Measurements from ENCODE around the gene C6orf163. TPM values are rescaled to one million over a fixed set of nuclear protein-coding genes. Genes with fewer than 3 reads are reported as not detected.

The C6orf163 gene
- total RNA-seq, 1 donor from 2014 or later = 3.8 TPM

DNA sequence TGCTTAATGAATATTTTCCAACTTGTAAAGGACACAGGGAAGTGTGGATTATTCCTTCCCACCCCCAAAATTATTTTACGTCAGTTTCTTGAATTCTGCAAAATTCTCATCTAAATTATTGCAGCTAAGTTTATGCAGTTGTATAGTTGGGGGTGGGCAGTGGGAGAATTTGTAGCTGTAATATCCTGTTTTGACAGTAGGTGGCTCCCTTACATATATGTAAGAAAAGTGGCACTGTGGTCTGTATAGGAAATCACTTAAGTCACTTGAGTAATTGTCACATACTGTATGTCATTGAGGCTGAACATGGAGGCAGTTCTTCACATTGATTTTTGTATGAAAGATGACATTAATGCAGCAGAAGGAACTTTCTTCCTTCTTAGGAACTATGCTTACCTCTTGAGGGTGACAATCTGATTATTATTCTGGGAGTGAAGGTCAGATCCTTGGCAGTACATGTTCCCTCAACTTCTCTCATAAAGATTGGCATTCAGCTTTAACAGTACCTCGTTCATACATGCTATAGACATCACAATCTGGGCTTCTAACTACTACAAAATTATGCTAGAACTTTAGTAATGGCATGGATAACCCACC is 48.5 kb downstream of the C6orf163 start:
- H3K4me1 Mint-ChIP-seq (ENCODE audit: unreplicated experiment) = no peaks in the 10 kb centered on the region
- TF ChIP-seq, protein P1, sequence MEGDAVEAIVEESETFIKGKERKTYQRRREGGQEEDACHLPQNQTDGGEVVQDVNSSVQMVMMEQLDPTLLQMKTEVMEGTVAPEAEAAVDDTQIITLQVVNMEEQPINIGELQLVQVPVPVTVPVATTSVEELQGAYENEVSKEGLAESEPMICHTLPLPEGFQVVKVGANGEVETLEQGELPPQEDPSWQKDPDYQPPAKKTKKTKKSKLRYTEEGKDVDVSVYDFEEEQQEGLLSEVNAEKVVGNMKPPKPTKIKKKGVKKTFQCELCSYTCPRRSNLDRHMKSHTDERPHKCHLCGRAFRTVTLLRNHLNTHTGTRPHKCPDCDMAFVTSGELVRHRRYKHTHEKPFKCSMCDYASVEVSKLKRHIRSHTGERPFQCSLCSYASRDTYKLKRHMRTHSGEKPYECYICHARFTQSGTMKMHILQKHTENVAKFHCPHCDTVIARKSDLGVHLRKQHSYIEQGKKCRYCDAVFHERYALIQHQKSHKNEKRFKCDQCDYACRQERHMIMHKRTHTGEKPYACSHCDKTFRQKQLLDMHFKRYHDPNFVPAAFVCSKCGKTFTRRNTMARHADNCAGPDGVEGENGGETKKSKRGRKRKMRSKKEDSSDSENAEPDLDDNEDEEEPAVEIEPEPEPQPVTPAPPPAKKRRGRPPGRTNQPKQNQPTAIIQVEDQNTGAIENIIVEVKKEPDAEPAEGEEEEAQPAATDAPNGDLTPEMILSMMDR (IDR thresholded peaks at IDR 0.05) = peak; percentile 78
- H3K27ac Mint-ChIP-seq (ENCODE audit: unreplicated experiment) = no peak overlapping the region
- DNase-seq (ENCODE audit: extremely low spot score, unreplicated experiment) = no peak
- no peak overlapping the region for H3K4me3 Mint-ChIP-seq (ENCODE audit: unreplicated experiment)
- no peaks in the 10 kb centered on the region for H3K9me3 Mint-ChIP-seq (ENCODE audit: unreplicated experiment)
- H3K27me3 Mint-ChIP-seq (ENCODE audit: unreplicated experiment) = no peaks in the 10 kb centered on the region
- no peaks in the 10 kb centered on the region for H3K36me3 Mint-ChIP-seq (ENCODE audit: unreplicated experiment)

DNA sequence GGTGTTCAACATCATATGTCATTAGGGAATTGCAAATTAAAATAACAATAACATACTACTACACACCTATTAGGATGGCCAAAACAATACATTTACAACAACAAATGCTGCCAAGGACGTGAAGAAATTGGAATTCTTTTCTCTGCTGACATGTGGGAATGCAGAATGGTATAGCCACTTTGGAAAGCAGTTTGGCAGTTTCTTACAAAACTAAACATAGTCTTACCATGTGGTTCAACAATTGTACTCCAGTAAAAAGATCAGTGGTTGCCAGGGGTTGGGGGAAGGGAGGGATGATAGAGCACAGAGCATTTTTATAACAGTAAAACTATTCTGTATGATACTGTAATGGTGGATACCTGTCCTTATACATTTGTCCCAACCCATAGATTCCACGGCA is 50.8 kb downstream of the C6orf163 start:
- TF ChIP-seq, protein P1 (IDR thresholded peaks at IDR 0.05) = no peak
- Mint-ChIP-seq H3K4me1 (ENCODE audit: unreplicated experiment) (no peaks in the 10 kb centered on the region), H3K9me3 (ENCODE audit: unreplicated experiment) (no peaks in the 10 kb centered on the region), H3K27ac (ENCODE audit: unreplicated experiment) (no peak overlapping the region), H3K36me3 (ENCODE audit: unreplicated experiment) (no peaks in the 10 kb centered on the region), H3K4me3 (ENCODE audit: unreplicated experiment) (no peak overlapping the region), H3K27me3 (ENCODE audit: unreplicated experiment) (peaks cover 8% of the 10 kb centered on the region)
- no peak for DNase-seq (ENCODE audit: extremely low spot score, unreplicated experiment)

DNA sequence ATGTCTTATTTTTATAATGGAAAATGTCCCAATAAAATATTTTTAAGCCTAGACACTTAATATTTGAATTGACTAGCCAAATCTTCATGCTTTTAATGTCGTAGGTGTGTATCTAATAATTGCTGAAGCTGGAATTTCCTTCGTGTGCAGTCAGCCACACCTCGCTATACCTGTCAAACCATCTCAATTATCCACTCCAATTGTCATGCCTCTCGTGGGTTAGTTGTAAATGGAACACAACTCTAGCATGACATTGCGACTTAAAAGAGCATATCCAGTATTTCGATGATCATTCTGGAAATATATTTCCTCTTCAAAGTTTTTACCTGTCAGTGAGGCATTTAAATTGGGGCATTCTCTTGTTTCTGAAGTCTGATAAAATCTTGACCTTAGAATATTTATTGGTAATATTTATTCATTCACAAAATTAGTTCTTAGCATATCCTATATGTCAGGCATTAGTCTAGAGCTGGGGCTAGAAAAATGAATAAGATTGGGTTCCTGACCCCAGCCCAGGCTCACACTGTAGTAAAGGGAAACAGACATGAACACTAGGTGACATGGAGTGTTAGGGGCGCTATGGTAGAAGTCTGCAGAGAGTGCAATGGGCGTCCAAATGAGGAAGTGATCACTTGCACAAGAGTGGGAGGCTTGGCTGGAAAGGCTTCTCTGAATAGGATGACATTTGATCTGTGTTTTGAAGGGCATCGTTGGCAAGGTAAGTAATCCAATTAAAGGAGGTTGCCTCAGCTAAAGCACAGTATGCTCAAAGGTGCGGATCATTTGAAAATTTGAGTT is 52.2 kb downstream of the C6orf163 start:
- Mint-ChIP-seq H3K4me1 (ENCODE audit: unreplicated experiment) (no peaks in the 10 kb centered on the region), H3K9me3 (ENCODE audit: unreplicated experiment) (no peaks in the 10 kb centered on the region), H3K27me3 (ENCODE audit: unreplicated experiment) (peaks cover 9% of the 10 kb centered on the region), H3K27ac (ENCODE audit: unreplicated experiment) (no peak overlapping the region), H3K4me3 (ENCODE audit: unreplicated experiment) (no peak overlapping the region), H3K36me3 (ENCODE audit: unreplicated experiment) (no peaks in the 10 kb centered on the region)
- DNase-seq (ENCODE audit: extremely low spot score, unreplicated experiment) = no peak
- TF ChIP-seq, protein P1 (IDR thresholded peaks at IDR 0.05) = no peak

DNA sequence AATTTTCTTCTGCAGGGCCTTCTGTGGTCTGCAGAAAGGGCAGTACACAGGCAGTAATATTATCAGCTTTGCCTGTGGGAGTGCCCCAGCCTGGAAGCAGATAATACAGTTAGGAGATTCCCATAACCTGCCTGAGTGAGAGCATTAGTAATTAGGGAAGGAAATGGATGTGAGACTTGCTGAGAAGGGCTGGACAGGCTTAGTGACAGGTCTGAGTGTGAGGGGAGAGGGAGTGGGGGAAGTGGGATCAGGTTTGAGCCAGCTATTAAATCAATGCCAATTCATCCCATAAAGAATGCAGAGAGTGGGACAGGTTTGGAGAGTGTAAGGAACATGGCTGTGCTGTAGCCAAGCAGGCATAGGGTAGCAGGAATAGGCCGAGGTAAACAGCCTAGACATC is 53.0 kb downstream of the C6orf163 start:
- Mint-ChIP-seq H3K9me3 (ENCODE audit: unreplicated experiment) (no peaks in the 10 kb centered on the region), H3K27me3 (ENCODE audit: unreplicated experiment) (peaks cover 11% of the 10 kb centered on the region), H3K27ac (ENCODE audit: unreplicated experiment) (no peak overlapping the region)

DNA sequence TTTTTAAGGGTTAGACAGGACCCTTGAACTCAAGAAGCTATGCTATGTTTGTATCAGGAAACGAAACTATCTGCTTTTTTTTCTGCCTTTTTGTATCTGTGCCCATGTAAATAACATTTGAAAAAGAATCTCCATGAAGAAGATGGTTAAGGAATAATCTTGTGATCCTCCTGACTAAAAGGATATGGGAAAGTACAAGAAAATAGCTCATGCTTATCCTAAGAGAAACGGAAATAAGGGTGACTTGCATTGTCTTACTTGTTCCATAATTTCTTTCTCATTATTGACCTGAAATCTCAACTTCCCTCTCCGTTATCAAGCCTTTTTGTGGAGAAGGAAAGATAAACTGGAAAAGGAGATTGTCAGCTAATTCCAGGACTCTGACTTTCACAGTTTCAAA is 57.2 kb downstream of the C6orf163 start:
- no peak for DNase-seq (ENCODE audit: extremely low spot score, unreplicated experiment)
- Mint-ChIP-seq H3K27me3 (ENCODE audit: unreplicated experiment) (peaks cover 30% of the 10 kb centered on the region), H3K27ac (ENCODE audit: unreplicated experiment) (no peak overlapping the region), H3K4me1 (ENCODE audit: unreplicated experiment) (no peaks in the 10 kb centered on the region), H3K9me3 (ENCODE audit: unreplicated experiment) (no peaks in the 10 kb centered on the region), H3K4me3 (ENCODE audit: unreplicated experiment) (no peak overlapping the region), H3K36me3 (ENCODE audit: unreplicated experiment) (no peaks in the 10 kb centered on the region)
- TF ChIP-seq, protein P1 (IDR thresholded peaks at IDR 0.05) = no peak

More for the DNA sequence above, 53.0 kb downstream of the C6orf163 start:
- TF ChIP-seq, protein P1 (IDR thresholded peaks at IDR 0.05) = no peak
- Mint-ChIP-seq H3K4me1 (ENCODE audit: unreplicated experiment) (no peaks in the 10 kb centered on the region), H3K4me3 (ENCODE audit: unreplicated experiment) (no peak overlapping the region), H3K36me3 (ENCODE audit: unreplicated experiment) (no peaks in the 10 kb centered on the region)
- DNase-seq (ENCODE audit: extremely low spot score, unreplicated experiment) = no peak

Data from osteocyte (in vitro differentiated cells).